Measurements from ENCODE around the gene TGFBR3. TPM values are rescaled to one million over a fixed set of nuclear protein-coding genes. Genes with fewer than 3 reads are reported as not detected.

The TGFBR3 gene
- total RNA-seq, 1 experiment from 2014 or later: 2.4 TPM

GRCh38 chr1:91720044-91720443 lies 165.9 kb downstream of the TGFBR3 start:
- no peaks in the 10 kb centered on the region for H3K27me3 ChIP-seq (ENCODE audit: insufficient read depth, low read length)
- no peaks in the 10 kb centered on the region for H3K79me1 ChIP-seq (ENCODE audit: insufficient read depth, low read depth, low read length, poor library complexity, severe bottlenecking)
- Mint-ChIP-seq H3K4me3 (no peak overlapping the region), H3K9me3 (no peaks in the 10 kb centered on the region), H3K36me3 (ENCODE audit: insufficient read depth in 1 of 3, low read depth in 3 of 3) (no peaks in the 10 kb centered on the region; a peak in 2 of 7 replicates), H3K4me1 (peaks cover under 1% of the 10 kb centered on the region in 2 experiments; a peak in 3 of 4 replicates), H3K27ac (no peak overlapping the region), H3K27me3 (ENCODE audit: low read depth) (no peaks in the 10 kb centered on the region)
- no peak overlapping the region for H4K91ac ChIP-seq (ENCODE audit: insufficient read length, low read depth, low read length)
- H3K9me3 ChIP-seq (ENCODE audit: control insufficient read depth, low read depth, low read length): no peaks in the 10 kb centered on the region
- no peak overlapping the region for H3K56ac ChIP-seq (ENCODE audit: insufficient read length, low read depth, low read length)
- no peak overlapping the region for H2BK12ac ChIP-seq (ENCODE audit: insufficient read length, low read depth, low read length)
- no peak overlapping the region for H2BK15ac ChIP-seq (ENCODE audit: low read depth, low read length)
- H3K4me2 ChIP-seq (ENCODE audit: insufficient read depth, insufficient read length, low read length): no peak overlapping the region
- no peak overlapping the region for H3K4ac ChIP-seq (ENCODE audit: low read depth, low read length)
- no peak overlapping the region for H3K27ac ChIP-seq (ENCODE audit: insufficient read length, low read depth, low read length)
- H2BK20ac ChIP-seq (ENCODE audit: low read depth, low read length, poor library complexity, severe bottlenecking): no peak overlapping the region
- H3K14ac ChIP-seq (ENCODE audit: insufficient read depth, low read length): no peak overlapping the region
- no peak overlapping the region for H3K18ac ChIP-seq (ENCODE audit: insufficient read length, low read depth, low read length)
- WGBS (ENCODE audit: extremely low coverage, insufficient read length, low lambda C conversion rate): no CpG with 5 or more reads among the region's 5 CpGs
- no peak overlapping the region for H4K5ac ChIP-seq (ENCODE audit: insufficient read length, low read depth, low read length)
- H2AK5ac ChIP-seq (ENCODE audit: insufficient read length, low read length): no peak overlapping the region
- H2BK5ac ChIP-seq (ENCODE audit: insufficient read length, low read length): no peak overlapping the region
- no peak overlapping the region for H2BK120ac ChIP-seq (ENCODE audit: low read depth, low read length, poor library complexity, severe bottlenecking)
- no peak overlapping the region for H2AFZ ChIP-seq (ENCODE audit: low read length)
- H3K23me2 ChIP-seq (ENCODE audit: insufficient read length, low read depth, low read length, poor library complexity, severe bottlenecking): no peaks in the 10 kb centered on the region
- no peak overlapping the region for H3K9ac ChIP-seq (ENCODE audit: extremely low read depth, insufficient read length, low read length)
- TF ChIP-seq, protein P1, sequence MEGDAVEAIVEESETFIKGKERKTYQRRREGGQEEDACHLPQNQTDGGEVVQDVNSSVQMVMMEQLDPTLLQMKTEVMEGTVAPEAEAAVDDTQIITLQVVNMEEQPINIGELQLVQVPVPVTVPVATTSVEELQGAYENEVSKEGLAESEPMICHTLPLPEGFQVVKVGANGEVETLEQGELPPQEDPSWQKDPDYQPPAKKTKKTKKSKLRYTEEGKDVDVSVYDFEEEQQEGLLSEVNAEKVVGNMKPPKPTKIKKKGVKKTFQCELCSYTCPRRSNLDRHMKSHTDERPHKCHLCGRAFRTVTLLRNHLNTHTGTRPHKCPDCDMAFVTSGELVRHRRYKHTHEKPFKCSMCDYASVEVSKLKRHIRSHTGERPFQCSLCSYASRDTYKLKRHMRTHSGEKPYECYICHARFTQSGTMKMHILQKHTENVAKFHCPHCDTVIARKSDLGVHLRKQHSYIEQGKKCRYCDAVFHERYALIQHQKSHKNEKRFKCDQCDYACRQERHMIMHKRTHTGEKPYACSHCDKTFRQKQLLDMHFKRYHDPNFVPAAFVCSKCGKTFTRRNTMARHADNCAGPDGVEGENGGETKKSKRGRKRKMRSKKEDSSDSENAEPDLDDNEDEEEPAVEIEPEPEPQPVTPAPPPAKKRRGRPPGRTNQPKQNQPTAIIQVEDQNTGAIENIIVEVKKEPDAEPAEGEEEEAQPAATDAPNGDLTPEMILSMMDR (conservative IDR thresholded peaks at IDR 0.05): no peak
- H3K4me1 ChIP-seq (ENCODE audit: insufficient read depth, low read length): no peaks in the 10 kb centered on the region
- no peak overlapping the region for H4K8ac ChIP-seq (replicated peaks; ENCODE audit: insufficient read length, low read depth, low read length)
- no peak overlapping the region for H3T11ph ChIP-seq (ENCODE audit: low read length)
- no peak overlapping the region for H3K23ac ChIP-seq (ENCODE audit: insufficient read length, low read depth, low read length)
- no peaks in the 10 kb centered on the region for H3K79me2 ChIP-seq (ENCODE audit: insufficient read depth, low read length)
- DNase-seq: no peak
- no peaks in the 10 kb centered on the region for H4K20me1 ChIP-seq (ENCODE audit: control insufficient read depth, insufficient read depth, insufficient read length)
